Kasumi-1 (cell line): Measurements from ENCODE around the gene AXIN1.

Source experiments
- DNase-seq, 2 experiments: peaks; one replicate each; lab custom pipeline; 2025; lab: John Stamatoyannopoulos, UW

AXIN1 gene

GRCh38 chr16:240559-240958, 112.0 kb downstream of the AXIN1 start:
- no peak for DNase-seq

GRCh38 chr16:239948-240277, 112.6 kb downstream of the AXIN1 start:
- DNase-seq, result no peak
